HEK293 (cell line): ENCODE results near the gene MIB2.
A peak's percentile ranks its signal among the peaks of the same experiment; 100 is the strongest.

ENCODE experiments used
- AEBP2 ChIP-seq: fragments of 450-650 bp; formaldehyde crosslinking; IDR thresholded peaks from 2 replicates; pipeline ENCODE4 v1.5.1; 2016; ENCODE audit warnings: missing biosample characterization, missing genetic modification characterization, borderline replicate concordance
- BCL11A ChIP-seq: fragments of 450-650 bp; formaldehyde crosslinking; IDR thresholded peaks from 2 replicates; pipeline ENCODE4 v1.5.1; 2016; ENCODE audit warnings: low read depth, missing biosample characterization, missing genetic modification characterization
- EGR2 ChIP-seq: fragments of 450-650 bp; formaldehyde crosslinking; IDR thresholded peaks from 2 replicates; pipeline ENCODE4 v1.5.1; 2016; ENCODE audit warnings: low read depth, missing biosample characterization, missing genetic modification characterization
- ELK4 ChIP-seq: IDR thresholded peaks from 2 replicates; pipeline ENCODE4 v1.6.1; 2011; ENCODE audit warnings: mild to moderate bottlenecking, low read depth, low read length, borderline replicate concordance
- GLI4 ChIP-seq: fragments of 450-650 bp; formaldehyde crosslinking; IDR thresholded peaks from 2 replicates; pipeline ENCODE4 v1.5.1; 2016; ENCODE audit warnings: missing biosample characterization, missing genetic modification characterization
- PBX3 ChIP-seq: sonication (generic); formaldehyde crosslinking; IDR thresholded peaks from 2 replicates; pipeline ENCODE4 v1.8.1; 2022; ENCODE audit warnings: mild to moderate bottlenecking, moderate library complexity, missing genetic modification reagents
- RBAK ChIP-seq: fragments of 450-650 bp; formaldehyde crosslinking; IDR thresholded peaks from 2 replicates; pipeline ENCODE4 v1.5.1; 2016; ENCODE audit warnings: missing biosample characterization, missing genetic modification characterization
- REPIN1 ChIP-seq: fragments of 450-650 bp; formaldehyde crosslinking; IDR thresholded peaks from 2 replicates; pipeline ENCODE4 v1.5.1; 2017; ENCODE audit warnings: missing biosample characterization, missing genetic modification characterization, low read depth
- REST ChIP-seq: fragments of 450-650 bp; formaldehyde crosslinking; IDR thresholded peaks from 2 replicates; pipeline ENCODE4 v1.5.1; 2016; ENCODE audit warnings: missing biosample characterization, missing genetic modification characterization
- YY2 ChIP-seq: fragments of 450-650 bp; formaldehyde crosslinking; IDR thresholded peaks from 2 replicates; pipeline ENCODE4 v1.5.1; 2016; ENCODE audit warnings: missing biosample characterization, missing genetic modification characterization
- ZBTB7A ChIP-seq: fragments of 450-650 bp; formaldehyde crosslinking; IDR thresholded peaks from 2 replicates; pipeline ENCODE4 v1.5.1; 2016; ENCODE audit warnings: low read depth, missing biosample characterization, missing genetic modification characterization
- ZIC2 ChIP-seq: fragments of 450-650 bp; formaldehyde crosslinking; IDR thresholded peaks from 2 replicates; pipeline ENCODE4 v1.5.1; 2016; ENCODE audit warnings: missing biosample characterization, missing genetic modification characterization
- ZNF169 ChIP-seq: fragments of 450-650 bp; formaldehyde crosslinking; IDR thresholded peaks from 2 replicates; pipeline ENCODE4 v1.5.1; 2016; ENCODE audit warnings: missing biosample characterization, missing genetic modification characterization
- ZNF18 ChIP-seq: fragments of 450-650 bp; formaldehyde crosslinking; IDR thresholded peaks from 2 replicates; pipeline ENCODE4 v1.5.1; 2016; ENCODE audit warnings: missing biosample characterization, missing genetic modification characterization
- ZNF19 ChIP-seq: fragments of 450-650 bp; formaldehyde crosslinking; IDR thresholded peaks from 2 replicates; pipeline ENCODE4; 2016; ENCODE audit warnings: missing biosample characterization, missing genetic modification characterization, low read depth
- ZNF2 ChIP-seq: fragments of 450-650 bp; formaldehyde crosslinking; IDR thresholded peaks from 2 replicates; pipeline ENCODE4 v1.5.1; 2016; ENCODE audit warnings: missing biosample characterization, missing genetic modification characterization
- ZNF248 ChIP-seq: fragments of 450-650 bp; formaldehyde crosslinking; IDR thresholded peaks from 2 replicates; pipeline ENCODE4 v1.5.1; 2017; ENCODE audit warnings: missing biosample characterization, missing genetic modification characterization
- ZNF311 ChIP-seq: fragments of 450-650 bp; formaldehyde crosslinking; IDR thresholded peaks from 2 replicates; pipeline ENCODE4 v1.5.1; 2017; ENCODE audit warnings: missing biosample characterization, missing genetic modification characterization, borderline replicate concordance
- ZNF366 ChIP-seq: fragments of 450-650 bp; formaldehyde crosslinking; conservative IDR thresholded peaks from 2 replicates; pipeline ENCODE4 v1.5.1; 2016; ENCODE audit warnings: missing biosample characterization, missing genetic modification characterization
- ZNF391 ChIP-seq: fragments of 450-650 bp; formaldehyde crosslinking; IDR thresholded peaks from 2 replicates; pipeline ENCODE4 v1.5.1; 2016; ENCODE audit warnings: low read depth, missing biosample characterization, missing genetic modification characterization, borderline replicate concordance
- ZNF449 ChIP-seq: fragments of 450-650 bp; formaldehyde crosslinking; IDR thresholded peaks from 2 replicates; pipeline ENCODE4 v1.5.1; 2017; ENCODE audit warnings: missing biosample characterization, mild to moderate bottlenecking, missing genetic modification characterization, moderate library complexity
- ZNF501 ChIP-seq: fragments of 450-650 bp; formaldehyde crosslinking; IDR thresholded peaks from 2 replicates; pipeline ENCODE4 v1.5.1; 2016; ENCODE audit warnings: missing biosample characterization, missing genetic modification characterization
- ZNF561 ChIP-seq: fragments of 450-650 bp; IDR thresholded peaks from 2 replicates; pipeline ENCODE4 v1.5.1; 2018; ENCODE audit warnings: missing biosample characterization, missing genetic modification characterization, borderline replicate concordance
- ZNF585B ChIP-seq: fragments of 450-650 bp; formaldehyde crosslinking; IDR thresholded peaks from 2 replicates; pipeline ENCODE4 v1.5.1; 2016; ENCODE audit warnings: missing biosample characterization, missing genetic modification characterization
- ZNF600 ChIP-seq: fragments of 450-650 bp; formaldehyde crosslinking; IDR thresholded peaks from 2 replicates; pipeline ENCODE4 v1.5.1; 2016; ENCODE audit warnings: missing biosample characterization, missing genetic modification characterization
- ZNF747 ChIP-seq: fragments of 450-650 bp; formaldehyde crosslinking; IDR thresholded peaks from 2 replicates; pipeline ENCODE4 v1.5.1; 2016; ENCODE audit warnings: missing biosample characterization, missing genetic modification characterization
- ZSCAN16 ChIP-seq: fragments of 450-650 bp; formaldehyde crosslinking; IDR thresholded peaks from 2 replicates; pipeline ENCODE4 v1.5.1; 2016; ENCODE audit warnings: missing biosample characterization, missing genetic modification characterization
- TF ChIP-seq, protein P1 (sequence below): fragments of 450-650 bp; formaldehyde crosslinking; IDR thresholded peaks from 2 replicates; pipeline ENCODE4 v1.5.1; 2016; ENCODE audit warnings: missing biosample characterization, missing genetic modification characterization

The MIB2 gene

DNA sequence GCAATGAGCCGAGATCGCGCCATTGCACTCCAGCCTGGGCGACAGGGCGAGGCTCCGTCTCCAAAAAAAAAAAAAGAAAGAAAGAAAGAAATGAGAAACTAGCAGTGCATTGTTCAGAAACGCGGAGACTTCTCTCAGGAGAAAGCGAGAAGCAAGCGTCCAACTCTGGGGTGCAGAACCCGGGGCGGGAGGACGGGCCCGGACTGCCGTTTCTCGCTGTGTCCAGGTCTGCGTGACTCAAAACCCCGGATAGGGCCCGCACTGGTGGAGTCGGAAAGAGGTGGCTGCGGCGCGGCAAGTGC, 395 bp upstream of the MIB2 start (continued):
- TF ChIP-seq, protein P1, sequence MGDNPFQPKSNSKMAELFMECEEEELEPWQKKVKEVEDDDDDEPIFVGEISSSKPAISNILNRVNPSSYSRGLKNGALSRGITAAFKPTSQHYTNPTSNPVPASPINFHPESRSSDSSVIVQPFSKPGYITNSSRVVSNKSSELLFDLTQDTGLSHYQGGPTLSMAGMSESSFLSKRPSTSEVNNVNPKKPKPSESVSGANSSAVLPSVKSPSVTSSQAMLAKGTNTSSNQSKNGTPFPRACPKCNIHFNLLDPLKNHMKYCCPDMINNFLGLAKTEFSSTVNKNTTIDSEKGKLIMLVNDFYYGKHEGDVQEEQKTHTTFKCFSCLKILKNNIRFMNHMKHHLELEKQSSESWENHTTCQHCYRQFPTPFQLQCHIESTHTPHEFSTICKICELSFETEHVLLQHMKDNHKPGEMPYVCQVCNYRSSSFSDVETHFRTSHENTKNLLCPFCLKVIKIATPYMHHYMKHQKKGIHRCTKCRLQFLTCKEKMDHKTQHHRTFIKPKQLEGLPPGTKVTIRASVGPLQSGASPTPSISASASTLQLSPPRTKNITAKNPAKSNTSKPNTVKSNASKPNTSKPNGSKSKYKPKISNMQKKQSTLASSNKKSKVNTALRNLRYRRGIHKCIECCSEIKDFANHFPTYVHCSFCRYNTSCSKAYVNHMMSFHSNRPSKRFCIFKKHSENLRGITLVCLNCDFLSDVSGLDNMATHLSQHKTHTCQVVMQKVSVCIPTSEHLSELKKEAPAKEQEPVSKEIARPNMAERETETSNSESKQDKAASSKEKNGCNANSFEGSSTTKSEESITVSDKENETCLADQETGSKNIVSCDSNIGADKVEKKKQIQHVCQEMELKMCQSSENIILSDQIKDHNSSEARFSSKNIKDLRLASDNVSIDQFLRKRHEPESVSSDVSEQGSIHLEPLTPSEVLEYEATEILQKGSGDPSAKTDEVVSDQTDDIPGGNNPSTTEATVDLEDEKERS (tag by site-specific recombination): no peak
- TF ChIP-seq ZSCAN16 (tag by site-specific recombination) (no peak), ZIC2 (no peak), REST (peak; percentile 30; the same call in 1 of the 2 replicates), ZNF747 (tag by site-specific recombination) (no peak), ZNF501 (tag by site-specific recombination) (no peak), ZNF2 (0 out of 2 replicates have a peak, but pooled peaks have one; percentile 77), ZNF585B (tag by site-specific recombination) (no peak), AEBP2 (tag by site-specific recombination) (no peak), ZNF19 (tag by site-specific recombination) (no peak), YY2 (peak; percentile 9; the same call in 1 of the 2 replicates), RBAK (no peak), ZNF561 (no peak), ZNF311 (no peak), EGR2 (tag by site-specific recombination) (no peak), GLI4 (no peak), ZNF366 (tag by site-specific recombination) (no peak), REPIN1 (tag by site-specific recombination) (peak; percentile 74; the same call in 1 of the 2 replicates), ZBTB7A (tag by site-specific recombination) (no peak), ZNF18 (tag by site-specific recombination) (no peak), ZNF248 (tag by site-specific recombination) (no peak), ZNF169 (no peak), ZNF449 (no peak), ELK4 (no peak), ZNF391 (tag by site-specific recombination) (peak; percentile 82; the same call in 1 of the 2 replicates), ZNF600 (tag by site-specific recombination) (peak; percentile 64), PBX3 (CRISPR knock-in tag) (no peak), BCL11A (0 out of 2 replicates have a peak, but pooled peaks have one; percentile 43)
